ENCODE results near the gene INPP4A.

INPP4A gene

DNA sequence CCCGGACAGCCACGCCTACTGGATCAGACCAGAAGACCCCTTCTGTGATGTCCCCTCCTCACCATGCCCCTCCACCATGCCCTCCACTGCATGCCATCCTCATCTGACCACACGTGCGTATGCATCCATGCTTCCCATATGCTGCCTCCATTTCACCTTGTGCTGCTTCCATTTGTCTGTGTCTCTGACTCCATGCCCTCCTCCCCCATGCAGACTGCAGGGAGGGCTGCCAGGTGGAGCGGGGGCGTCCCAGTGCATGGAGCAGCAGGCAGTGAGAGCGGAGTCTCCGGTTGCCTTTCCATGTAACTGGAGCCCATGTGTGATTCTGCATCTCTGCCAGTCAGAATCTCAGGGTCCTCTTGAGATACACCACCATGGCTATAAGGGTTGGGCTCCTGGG is 111.0 kb downstream of the INPP4A start:
- in situ Hi-C loops (cut with MboI; ENCODE audit: low sequenced_read_pairs) = no loop called here

GRCh38 chr2:98556344-98557033 is 111.8 kb downstream of the INPP4A start:
- in situ Hi-C loops (cut with MboI; ENCODE audit: low sequenced_read_pairs) = no loop called here

DNA sequence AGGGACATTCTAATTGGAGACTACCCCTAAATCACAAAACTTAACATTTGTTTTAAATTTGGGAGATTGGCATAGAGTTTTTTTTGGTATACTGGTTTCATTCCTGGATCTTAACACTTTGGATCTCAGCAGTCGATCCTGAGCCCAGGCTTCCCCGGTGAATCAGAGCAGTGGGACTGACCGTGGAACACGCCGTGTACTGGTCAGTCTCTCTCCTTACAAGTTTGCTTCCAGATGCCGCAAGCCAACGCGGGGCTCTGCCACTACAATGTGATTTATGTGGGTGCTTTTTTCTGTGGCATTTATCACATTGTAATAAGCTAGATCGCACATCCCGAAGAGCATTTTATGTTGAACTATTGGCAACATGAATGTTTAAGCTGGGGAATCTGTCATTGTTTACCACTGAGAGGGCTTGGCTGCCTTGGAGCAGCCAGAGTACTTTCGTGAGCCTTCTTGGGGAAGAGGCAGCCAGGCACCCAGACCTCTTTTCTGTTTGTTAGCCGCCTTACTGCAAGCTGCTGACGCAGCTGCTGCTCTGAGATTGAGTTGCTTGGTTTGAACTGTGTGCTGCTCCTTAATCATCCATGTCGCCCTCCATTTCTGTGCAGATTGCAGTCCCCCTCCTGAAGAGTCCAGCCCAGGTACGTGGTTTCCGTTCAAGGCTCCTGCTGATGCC is 114.3 kb downstream of the INPP4A start:
- in situ Hi-C loops (cut with MboI; ENCODE audit: low sequenced_read_pairs) = no loop called here

- in situ Hi-C loops (cut with MboI; ENCODE audit: low sequenced_read_pairs) = no loop called here
Observed at GRCh38 chr2:98559581-98559980, 114.9 kb downstream of the INPP4A start.

DNA sequence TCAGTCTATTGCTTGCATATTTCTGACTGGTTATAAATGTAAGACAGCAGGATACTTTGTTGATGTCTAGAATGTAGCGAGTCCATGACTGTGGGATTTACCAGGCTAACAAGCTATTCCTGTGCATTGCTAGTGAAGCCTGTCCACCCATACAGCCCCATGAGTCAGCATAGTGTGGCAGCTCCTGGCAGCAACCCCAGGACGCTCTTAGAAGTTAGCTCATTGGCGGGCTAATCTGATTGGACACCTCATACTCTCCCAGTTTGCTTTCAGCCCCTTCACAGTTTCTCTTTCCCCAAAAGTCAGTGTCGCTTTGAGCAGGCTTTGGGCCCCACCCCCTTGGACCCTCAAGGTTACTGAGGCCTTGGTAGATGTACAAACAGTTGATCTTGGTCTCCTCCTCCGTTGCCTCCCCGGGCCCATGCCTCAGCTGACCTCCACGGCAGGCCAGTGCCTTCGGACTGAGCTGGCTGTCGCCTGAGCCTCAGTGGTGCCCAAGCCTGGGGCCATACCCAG is 115.7 kb downstream of the INPP4A start:
- in situ Hi-C loops (cut with MboI; ENCODE audit: low sequenced_read_pairs) = no loop called here

GRCh38 chr2:98561018-98561417 is 116.4 kb downstream of the INPP4A start:
- in situ Hi-C loops (cut with MboI; ENCODE audit: low sequenced_read_pairs) = no loop called here

- in situ Hi-C loops (cut with MboI; ENCODE audit: low sequenced_read_pairs) = no loop called here
Observed at GRCh38 chr2:98561902-98562695, 117.4 kb downstream of the INPP4A start.

DNA sequence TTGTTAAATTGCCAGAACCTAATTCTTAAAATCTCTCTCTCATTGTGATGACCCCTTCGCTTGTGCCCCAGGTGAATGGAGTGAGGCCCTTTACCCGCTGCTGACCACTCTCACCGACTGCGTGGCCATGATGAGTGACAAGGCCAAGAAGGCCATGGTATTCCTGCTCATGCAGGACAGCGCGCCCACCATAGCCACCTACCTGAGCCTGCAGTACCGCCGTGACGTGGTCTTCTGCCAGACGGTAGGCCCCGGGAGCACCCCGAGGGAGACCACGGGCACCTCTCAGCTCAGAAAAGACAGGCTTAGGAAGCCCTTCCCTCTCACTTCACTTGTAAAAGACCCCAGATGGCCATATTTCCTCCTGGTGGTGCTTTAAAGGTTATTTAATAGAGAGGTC is 118.7 kb downstream of the INPP4A start:
- in situ Hi-C loops (cut with MboI; ENCODE audit: low sequenced_read_pairs) = no loop called here

GRCh38 chr2:98564541-98565132 is 120.0 kb downstream of the INPP4A start:
- in situ Hi-C loops (cut with MboI; ENCODE audit: low sequenced_read_pairs) = no loop called here

DNA sequence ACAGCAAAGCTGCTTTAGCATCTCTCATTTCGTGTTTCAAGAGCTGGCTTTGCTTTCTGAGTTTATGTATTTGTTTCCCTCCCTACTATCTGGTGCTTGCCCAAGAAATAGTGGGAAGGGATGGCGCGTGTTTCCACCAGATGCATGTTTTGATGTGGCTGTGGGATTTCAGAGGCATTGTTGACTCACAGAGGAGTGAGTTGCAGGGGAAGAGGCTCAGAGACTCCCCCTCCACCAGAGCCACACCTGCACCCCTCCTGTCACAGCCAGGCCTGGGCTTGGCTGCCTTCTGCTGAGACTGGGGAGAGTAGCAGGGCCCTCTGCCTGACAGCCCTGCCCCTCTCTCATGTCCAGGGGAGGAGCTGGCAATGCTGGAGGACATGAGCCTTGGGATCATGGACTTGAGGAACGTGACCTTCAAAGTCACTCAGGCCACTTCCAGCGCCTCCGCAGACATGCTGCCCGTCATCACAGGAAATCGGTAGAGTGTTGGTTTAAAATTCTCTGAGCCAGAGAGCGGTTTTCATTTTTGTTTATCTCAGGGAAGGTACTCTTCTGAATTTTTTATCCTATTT is 120.7 kb downstream of the INPP4A start:
- in situ Hi-C loops (cut with MboI; ENCODE audit: low sequenced_read_pairs) = no loop called here

GRCh38 chr2:98565941-98566340 is 121.3 kb downstream of the INPP4A start:
- in situ Hi-C loops (cut with MboI; ENCODE audit: low sequenced_read_pairs) = no loop called here

GRCh38 chr2:98568161-98568956 is 123.7 kb downstream of the INPP4A start:
- in situ Hi-C loops (cut with MboI; ENCODE audit: low sequenced_read_pairs) = no loop called here

DNA sequence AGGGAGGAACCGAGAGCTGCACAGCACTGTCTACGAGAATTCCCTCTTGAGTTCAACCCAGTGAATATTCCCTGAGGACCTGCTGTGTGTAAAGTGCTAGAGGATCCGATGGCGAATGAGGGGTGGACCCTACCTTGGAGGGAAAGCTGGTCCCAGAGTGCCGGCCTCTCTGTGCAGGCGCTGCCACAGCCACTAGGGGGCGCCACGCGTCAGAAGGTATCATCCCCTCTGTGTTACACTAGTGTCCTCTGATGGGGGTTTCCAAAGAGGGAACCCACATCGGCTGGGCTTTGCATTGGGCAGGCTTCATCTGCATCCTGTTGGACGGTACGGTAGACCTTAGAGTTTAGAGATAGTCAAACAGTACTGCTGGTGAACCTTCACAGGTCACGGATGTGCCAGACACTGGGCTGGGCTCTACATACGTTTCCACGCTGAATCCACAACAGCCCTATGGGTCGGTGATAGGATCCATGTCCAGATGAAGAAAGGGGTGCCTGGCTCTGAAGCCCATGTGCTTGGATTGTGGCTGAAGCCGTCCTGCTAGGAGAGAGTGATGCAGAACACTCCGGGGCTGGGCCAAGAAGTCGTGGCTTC is 124.6 kb downstream of the INPP4A start:
- in situ Hi-C loops (cut with MboI; ENCODE audit: low sequenced_read_pairs) = no loop called here

DNA sequence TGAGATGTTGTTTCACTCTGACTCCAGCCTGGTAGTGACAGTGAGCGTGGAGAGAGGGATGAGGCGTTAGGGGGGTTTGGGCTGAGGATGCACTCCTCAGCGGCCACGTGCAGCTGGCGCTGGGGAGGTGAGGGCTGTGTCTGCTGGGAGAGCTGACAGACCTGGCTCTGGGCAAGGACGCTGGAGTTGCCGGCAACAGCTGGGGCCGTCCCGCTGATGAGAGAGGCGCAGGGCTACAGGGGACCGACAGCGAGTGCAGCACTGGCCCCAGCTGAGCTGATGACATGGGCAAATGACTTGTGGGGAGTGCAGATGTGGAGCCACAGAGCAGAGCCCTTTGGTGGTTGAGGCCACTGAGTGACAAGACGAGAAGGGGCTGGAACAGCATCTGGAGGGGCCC is 125.3 kb downstream of the INPP4A start:
- in situ Hi-C loops (cut with MboI; ENCODE audit: low sequenced_read_pairs) = no loop called here

DNA sequence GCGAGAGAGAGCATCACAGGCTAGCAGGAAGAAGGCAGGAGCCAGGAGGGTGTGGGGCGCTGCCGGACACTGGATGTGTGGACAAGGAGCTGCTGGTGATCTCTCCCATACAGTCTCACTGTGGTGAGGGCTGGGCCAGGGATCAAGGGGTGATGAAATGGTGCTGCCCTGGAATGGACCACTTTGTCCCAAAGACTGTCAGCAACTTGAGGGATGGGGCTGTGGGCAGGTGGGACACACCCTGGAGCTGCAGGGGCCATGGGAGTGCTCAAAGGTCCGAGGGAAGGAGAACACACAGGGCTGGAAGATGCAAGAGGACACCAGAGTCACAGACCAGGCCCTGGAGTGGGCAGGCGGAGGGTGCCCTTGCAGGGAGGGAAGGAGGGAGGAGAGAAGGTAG is 125.7 kb downstream of the INPP4A start:
- in situ Hi-C loops (cut with MboI; ENCODE audit: low sequenced_read_pairs) = no loop called here

DNA sequence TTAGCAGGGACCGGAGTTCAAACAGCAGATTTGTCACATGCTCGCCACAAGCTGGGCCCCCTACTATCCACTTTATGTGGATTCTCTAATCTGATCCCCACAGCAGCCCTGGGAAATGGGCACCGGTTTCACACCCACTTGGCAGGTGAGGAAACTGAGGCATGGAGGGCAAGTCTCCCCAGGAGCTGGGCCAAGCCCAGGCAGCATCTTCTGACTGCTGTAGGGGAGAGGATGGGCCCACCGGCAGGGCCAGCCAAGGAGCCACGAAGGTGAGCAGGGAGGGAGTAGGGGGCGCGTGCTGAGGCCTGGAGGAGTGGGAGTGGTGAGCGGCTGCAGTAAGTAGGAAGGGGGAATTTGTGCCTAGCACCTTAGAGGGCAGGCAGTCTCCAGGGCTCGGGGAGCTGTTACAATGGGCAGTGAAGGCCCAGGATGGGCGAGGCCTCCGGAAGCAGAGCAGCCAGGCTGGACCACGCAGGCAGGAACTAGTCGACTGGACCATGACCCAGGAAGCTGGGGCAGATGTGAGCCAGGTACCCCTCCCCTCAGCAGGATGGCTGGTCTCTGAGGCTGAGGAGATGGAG is 126.6 kb downstream of the INPP4A start:
- in situ Hi-C loops (cut with MboI; ENCODE audit: low sequenced_read_pairs) = no loop called here

- in situ Hi-C loops (cut with MboI; ENCODE audit: low sequenced_read_pairs) = no loop called here
Observed at GRCh38 chr2:98571796-98572195, 127.1 kb downstream of the INPP4A start.

DNA sequence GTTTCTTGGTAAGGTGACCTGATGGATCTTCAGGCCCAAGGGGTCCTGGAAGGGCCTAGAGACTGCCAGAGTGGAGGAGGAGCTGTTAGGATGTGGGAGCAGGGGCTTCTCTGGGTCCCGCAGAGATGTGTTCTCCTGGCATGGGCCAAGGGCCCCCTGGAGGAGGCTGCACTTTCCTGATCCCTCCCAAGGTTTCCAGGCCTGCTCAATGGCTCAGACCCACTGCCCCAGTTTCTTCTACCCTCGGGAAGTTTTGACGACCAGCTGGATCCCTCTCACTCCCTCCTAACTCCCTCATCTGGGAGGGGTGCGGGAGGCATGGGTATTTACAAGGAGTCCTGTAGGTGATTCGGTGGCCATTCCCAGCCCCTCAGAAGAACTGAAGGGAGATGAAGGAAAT is 127.6 kb downstream of the INPP4A start:
- in situ Hi-C loops (cut with MboI; ENCODE audit: low sequenced_read_pairs) = no loop called here

- in situ Hi-C loops (cut with MboI; ENCODE audit: low sequenced_read_pairs) = no loop called here
Observed at GRCh38 chr2:98572676-98573075, 128.0 kb downstream of the INPP4A start.

All from HL-60/S4 treated with phorbol 12-myristate 13-acetate at 8.2 ng/mL for 4 days and 3 days (cell line).